Spleen (tissue), 7 donors: ENCODE data around the gene ZNF593.

Source experiments
- CTCF ChIP-seq, 11 experiments: fragments of 200-600 bp in 7 of 11; fragments of 450-650 bp in 4 of 11; sonication (generic) in 4 of 11; IDR thresholded peaks in 8 of 11; conservative IDR thresholded peaks in 3 of 11; 1 replicate in 7 of 11; 2 replicates in 4 of 11; pipeline versions ENCODE4 v1.4.0 to v1.8.0; 2016 to 2021; ENCODE audit warnings: antibody characterized with exemption in 11 of 11, inconsistent platforms in 4 of 11, mild to moderate bottlenecking in 1 of 11
- POLR2A ChIP-seq, 3 donors: fragments of 450-650 bp; IDR thresholded peaks; one replicate each; pipeline ENCODE4 v1.5.1; 2017; ENCODE audit warnings: antibody characterized with exemption in 3 of 3, mild to moderate bottlenecking in 1 of 3
- POLR2AphosphoS5 ChIP-seq, 3 donors: sonication (generic); formaldehyde crosslinking; IDR thresholded peaks; one replicate each; pipeline ENCODE4 v1.5.1; 2017; ENCODE audit warnings: antibody characterized with exemption in 3 of 3
- donor health status: DM: no; HTN: no; CAD: no; lungs with moderate emphysema.
- donor health status: DM: no; HTN: no; CAD: no.
- donor health status: DM: no; HTN: no; CAD: no.

GRCh38 chr1:26195805-26196204 lies 26.1 kb downstream of the ZNF593 start:
- no peak for TF ChIP-seq POLR2A (IDR thresholded peaks at IDR 0.05)
- no peak for TF ChIP-seq CTCF (IDR thresholded peaks at IDR 0.05 in 8 of 11, conservative IDR thresholded peaks at IDR 0.05 in 3 of 11)
- TF ChIP-seq POLR2AphosphoS5 (IDR thresholded peaks at IDR 0.05), result no peak
